ENCODE data around the gene TRABD2B.
A peak's percentile ranks its signal among the peaks of the same experiment; 100 is the strongest.

TRABD2B gene

DNA sequence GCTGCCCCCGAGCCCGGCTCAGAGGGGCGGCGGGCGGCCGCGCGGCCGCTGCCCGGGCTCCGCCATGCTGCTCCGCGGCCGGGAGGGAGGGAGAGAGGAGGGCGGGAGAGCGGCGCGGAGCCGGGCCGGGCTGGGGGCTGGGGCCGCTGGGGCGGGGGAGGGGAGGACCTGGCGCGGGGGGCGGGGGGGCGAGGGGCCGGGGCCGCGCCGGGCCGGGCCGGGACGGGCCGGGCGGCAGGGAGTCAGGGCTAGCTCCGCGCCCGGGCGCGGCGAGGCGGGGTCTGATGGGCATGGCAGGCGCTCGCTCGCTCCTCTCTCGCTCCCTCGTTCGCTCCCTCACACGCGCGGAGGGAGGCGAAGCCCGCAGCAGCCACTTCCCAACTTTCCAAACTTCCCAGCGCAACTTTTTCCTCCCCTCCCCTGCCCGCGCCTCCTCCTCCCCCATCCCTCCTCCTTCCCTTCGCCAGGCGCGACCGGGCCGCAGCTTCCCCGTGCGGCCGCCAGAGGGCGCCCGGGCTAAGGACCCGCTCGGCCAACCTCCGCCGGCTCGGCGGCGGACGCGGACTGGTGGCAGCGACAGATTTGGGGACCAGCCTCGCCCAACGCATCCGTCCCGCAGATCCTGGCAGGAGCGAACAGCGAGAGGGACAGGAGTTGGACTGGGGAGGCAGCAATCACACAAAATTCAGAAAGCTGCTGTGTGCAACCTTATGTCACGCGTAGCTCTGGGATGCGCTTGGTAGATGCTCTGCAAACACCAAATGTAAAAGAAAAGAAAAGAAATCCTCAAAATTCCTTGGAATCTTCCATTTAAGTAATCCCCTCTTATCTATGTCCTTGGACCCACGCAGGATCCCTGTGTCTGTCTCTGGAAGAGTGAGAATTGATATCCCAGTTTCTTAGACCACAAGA lies at the start of gene TRABD2B:
TSS of gene TRABD2B (minus strand) at position 97 of the 912 bp plus-strand sequence.
- DNase-seq: no peak

- DNase-seq: no peak
Observed at GRCh38 chr1:48044311-48044710, 47.1 kb upstream of the TRABD2B start.

DNA sequence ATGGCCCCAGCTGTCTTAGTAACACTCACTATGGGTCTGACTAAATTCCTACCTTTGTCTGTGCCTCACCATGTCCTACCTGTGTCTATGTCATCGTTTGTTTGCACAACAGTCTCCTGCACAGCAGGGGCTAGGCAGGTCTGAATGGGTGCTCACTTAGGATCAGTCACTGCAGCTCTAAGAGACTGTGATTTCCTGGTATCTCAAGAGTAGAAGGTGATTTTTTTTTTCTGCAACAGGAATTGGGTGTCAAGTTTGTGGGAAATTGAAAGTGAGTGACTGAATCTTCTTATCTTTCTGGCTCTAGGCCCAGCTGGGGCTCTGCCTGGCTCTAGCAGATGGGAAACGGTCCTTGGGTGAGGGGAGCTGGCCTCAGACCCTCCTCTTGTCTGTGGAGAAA lies 46.4 kb upstream of the TRABD2B start:
- DNase-seq: peak; percentile 22

- DNase-seq: peak; percentile 13
Observed at GRCh38 chr1:48040154-48040553, 43.0 kb upstream of the TRABD2B start.

GRCh38 chr1:48039088-48040054 lies 42.2 kb upstream of the TRABD2B start:
- DNase-seq: no peak

GRCh38 chr1:48038270-48038767 lies 41.1 kb upstream of the TRABD2B start:
- peak; percentile 11 for DNase-seq

DNA sequence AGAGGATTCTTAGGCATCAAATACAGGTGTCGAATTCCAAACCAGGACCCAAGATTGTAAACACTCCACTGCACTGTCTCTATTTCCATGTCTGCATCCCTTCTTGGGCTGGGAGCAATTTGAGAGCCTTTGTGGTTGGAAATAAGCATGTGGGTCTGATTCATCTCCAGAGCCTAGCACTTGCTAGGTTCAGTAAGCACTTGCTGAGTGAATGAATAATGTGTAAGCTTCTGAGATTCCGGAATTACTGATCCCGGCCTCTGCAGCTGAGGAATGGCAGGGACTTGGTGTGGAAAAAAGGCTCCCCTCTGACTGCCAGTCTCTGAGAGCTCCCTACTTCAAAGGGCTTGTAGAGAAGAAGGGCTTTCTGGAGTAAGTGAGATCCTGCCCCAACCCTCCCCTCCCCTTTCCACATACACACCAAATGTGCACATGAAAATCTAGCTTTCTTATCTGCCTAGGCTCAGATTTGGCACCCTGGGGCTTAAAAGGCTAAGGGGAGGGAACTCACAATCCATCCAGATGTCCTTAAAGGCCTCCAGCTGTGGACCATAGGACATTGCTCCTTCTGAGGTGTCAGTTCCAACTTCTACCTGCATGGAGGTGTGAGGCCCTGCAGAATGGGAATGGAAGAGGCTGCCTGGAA lies 39.6 kb upstream of the TRABD2B start:
- no peak for DNase-seq

DNA sequence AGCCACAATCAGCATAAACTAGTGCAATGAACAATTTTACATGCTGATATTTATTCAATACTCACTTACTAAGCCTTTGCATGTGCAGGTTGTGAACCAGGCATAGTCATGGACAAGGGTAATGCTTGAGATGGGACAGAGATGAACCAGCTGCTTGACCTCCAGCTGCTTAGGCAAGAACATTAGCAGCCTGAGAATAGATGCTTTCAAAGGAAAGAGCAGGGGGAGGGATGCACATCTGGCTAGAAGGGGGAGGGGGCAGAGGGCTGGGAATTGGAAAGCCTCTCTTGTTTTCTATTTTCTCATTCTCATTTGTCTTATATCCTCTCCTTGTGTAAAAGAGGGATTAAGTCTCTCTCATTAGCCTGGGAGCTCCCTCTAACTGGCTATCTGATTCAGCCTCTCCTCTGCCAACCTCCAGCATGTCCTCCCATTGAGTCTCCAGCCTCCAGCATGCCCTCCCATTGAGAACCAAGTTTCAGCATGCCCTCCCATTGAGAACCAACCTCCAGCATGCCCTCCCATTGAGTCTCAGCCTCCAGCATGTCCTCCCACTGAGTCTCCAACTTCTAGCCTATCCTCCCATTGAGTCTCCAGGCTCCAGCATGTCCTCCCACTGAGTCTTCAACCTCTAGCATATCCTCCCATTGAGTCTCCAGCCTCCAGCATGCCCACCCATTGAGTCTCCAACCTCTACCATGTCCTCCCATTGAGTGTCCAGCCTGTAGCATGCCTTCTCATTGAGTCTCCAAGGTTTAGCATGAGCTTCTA lies 38.4 kb upstream of the TRABD2B start:
- no peak for DNase-seq

DNA sequence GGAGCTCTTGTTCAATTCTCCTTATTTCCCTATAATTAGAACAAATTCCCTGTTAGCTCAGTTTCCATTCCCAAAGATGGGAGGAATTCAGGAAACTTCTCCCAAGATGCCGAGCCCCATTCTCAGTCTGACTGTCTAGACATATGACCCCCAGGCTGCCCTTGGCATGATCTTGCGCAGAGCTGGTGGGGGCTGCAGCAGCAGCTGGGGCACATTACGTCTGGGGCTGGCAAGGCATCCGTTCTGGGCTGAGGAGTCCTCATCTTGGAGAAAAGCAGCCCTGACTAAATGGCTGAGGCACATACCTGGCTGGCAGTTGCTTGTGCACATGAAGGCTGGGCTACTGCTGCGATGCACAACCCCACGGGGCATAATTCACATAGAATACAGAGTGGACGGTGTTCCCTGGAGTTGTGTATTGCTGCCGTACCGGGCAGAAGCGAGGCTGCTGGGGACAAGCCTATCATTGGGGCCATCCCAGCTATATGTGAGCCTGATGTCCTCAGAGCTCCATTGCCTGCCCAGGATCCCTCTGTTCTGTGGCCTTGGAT lies 36.4 kb upstream of the TRABD2B start:
- no peak for DNase-seq

DNA sequence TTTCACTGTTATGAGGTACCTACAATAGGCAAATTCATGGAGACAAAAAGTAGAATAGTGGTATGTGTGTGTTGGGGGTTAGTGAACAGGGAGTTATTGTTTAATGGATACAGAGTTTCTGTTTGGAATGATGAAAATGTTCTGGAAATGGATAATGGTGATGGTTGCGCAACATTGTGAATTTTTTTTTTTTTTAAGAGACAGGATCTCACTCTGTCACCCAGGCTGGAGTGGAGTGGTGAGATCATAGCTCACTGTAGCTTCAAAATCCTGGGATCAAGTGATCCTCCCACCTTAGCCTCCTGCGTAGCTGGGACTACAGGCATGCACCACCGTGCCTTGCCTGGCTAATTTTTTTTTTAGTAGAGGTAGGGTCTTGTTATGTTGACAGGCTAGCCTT lies 34.5 kb upstream of the TRABD2B start:
- no peak for DNase-seq

DNA sequence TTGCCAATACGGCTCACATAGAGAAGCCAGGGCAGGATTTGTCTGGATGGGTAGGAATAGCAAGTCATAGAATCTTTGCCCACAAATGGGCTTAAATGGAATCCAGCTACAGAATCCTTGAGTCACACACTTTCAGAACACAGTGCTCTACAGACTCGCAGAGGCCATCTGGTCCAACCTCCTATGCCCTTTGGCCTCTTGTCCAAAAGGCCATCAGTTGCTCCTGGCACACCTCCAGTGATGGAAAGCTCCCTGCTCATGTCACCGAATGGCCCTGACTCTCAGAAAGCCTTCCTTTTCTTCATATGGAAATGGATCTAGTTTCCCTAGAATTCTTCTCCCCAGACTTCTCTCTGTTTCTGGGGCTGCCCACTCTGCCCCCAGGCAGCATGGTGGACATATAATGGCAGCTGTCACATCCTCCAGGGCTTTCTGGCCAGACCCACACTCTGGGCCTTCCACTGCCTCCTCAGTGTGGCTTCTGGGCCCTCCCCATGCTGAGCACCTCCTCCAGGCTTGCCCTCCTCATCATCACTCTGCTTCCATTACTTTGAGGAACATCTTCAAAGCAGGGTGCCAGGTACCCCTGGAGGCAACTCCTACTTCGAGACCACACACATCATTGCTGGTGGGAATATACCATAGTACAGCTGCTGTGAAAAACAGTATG lies 33.6 kb upstream of the TRABD2B start:
- DNase-seq: no peak

- no peak for DNase-seq
Observed at GRCh38 chr1:48030211-48030610, 33.0 kb upstream of the TRABD2B start.

- DNase-seq: no peak
Observed at GRCh38 chr1:48028218-48029069, 31.3 kb upstream of the TRABD2B start.

- no peak for DNase-seq
Observed at GRCh38 chr1:48027533-48027835, 30.3 kb upstream of the TRABD2B start.

GRCh38 chr1:48026701-48027532 lies 29.7 kb upstream of the TRABD2B start:
- no peak for DNase-seq

- DNase-seq: no peak
Observed at GRCh38 chr1:48026275-48026674, 29.1 kb upstream of the TRABD2B start.

DNA sequence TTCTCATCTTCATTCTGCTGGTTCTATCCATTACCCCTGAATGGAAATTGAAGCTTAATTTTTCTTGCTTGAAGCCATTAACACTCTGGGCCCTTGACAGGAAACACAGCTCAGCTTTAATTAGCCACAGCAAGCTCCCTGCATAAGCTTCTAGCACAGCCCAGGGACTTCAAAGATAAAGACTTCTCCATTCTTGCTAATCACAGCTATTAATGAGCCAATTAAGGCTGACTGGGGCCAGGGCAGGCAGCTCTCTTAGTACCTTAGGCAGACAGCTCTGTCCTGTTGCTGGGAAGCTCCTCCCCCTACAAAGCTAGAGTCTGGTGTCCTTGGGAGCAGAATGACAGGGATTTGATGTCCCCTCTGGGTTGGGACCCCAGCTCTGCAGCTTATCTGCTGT lies 27.9 kb upstream of the TRABD2B start:
- no peak for DNase-seq

DNA sequence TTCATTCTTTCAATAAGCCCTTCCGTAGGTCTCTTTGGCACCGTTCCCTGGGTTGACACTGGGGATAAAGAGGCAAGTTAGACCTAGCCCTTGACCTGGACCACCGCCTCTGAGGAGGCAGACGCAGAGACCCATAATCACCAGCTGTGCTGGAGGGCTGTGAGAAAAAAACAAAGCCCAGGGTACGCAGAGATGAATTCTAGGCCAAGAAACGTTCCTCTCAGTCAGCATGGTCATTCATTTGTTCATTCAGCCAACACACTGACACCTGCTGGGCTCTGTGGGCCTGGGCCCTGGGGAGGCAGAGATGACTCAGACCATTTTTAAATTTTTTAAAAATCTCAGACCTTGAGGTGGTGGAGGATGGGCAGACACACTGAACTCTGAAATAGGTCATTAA lies 26.3 kb upstream of the TRABD2B start:
- no peak for DNase-seq

DNA sequence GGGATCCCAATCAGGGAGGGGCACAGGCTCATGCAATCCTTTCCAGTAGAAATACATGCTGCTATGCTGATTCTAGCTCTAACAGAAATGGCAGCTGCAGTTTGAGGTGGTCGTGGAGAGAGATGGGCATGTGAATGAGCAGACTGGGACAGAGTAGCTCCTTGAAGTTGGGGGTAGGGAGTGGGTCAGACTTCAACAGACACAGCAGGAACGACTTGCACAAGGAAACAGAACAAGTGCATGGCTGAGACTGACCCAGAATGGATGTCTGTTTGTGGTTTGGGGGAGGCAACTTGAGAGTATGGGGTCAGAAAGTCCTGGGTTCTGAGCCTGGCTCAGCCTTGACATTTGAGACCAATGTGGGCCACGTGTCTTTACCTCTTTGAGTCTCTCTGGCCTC lies 25.1 kb upstream of the TRABD2B start:
- DNase-seq: no peak

GRCh38 chr1:48021792-48022191 lies 24.6 kb upstream of the TRABD2B start:
- no peak for DNase-seq

Measured in NCI-H1092 treated with DMSO at 0.1 percent for 48 hours (cell line).